NK-92 treated with Interleukin-12 subunit alpha and Interleukin-12 subunit beta, amount 100 ng/mL, for 24 hours (cell line): ENCODE results near the gene BAHCC1.
"Not testable (repeated sequence)": the region's sequence is repeated elsewhere in the genome, so short reads cannot be mapped to it uniquely, and the experiment has no call there.

Experiments used
- DNase-seq: peaks from one replicate; lab custom pipeline; 2025; lab: John Stamatoyannopoulos, UW

The BAHCC1 gene

DNA sequence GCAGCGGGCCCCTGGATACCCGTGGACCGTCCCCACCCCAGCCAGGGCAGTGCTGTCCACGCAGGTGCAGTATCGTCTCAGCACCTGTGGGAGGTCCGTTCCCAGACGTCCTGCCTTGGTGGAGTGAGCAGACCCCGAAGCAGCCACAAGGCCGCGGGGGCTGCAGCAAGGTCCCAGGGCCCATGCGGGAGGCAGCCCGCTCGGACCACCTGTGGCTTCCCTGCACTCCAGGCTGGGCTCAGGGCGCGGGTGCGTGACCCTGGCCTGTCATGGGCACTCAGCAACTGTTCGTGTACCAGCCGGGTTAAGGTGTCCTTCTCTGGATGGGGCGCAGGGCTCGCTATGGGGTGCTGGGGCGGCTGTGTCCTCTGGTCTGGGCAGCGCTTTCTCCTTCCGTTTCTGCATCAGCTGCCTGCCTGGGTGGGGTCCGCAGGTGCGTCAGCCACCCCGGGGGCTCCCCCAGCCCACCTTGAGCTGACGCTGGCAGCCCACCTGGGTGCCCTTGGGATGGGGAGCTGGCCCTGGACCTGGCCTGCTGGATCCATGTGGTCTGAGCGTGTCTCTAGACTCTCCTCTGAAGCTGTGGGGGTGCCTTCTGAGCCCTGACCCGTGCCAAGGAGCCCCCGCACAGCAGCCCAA, 18.4 kb downstream of the BAHCC1 start:
- DNase-seq, result no peak

DNA sequence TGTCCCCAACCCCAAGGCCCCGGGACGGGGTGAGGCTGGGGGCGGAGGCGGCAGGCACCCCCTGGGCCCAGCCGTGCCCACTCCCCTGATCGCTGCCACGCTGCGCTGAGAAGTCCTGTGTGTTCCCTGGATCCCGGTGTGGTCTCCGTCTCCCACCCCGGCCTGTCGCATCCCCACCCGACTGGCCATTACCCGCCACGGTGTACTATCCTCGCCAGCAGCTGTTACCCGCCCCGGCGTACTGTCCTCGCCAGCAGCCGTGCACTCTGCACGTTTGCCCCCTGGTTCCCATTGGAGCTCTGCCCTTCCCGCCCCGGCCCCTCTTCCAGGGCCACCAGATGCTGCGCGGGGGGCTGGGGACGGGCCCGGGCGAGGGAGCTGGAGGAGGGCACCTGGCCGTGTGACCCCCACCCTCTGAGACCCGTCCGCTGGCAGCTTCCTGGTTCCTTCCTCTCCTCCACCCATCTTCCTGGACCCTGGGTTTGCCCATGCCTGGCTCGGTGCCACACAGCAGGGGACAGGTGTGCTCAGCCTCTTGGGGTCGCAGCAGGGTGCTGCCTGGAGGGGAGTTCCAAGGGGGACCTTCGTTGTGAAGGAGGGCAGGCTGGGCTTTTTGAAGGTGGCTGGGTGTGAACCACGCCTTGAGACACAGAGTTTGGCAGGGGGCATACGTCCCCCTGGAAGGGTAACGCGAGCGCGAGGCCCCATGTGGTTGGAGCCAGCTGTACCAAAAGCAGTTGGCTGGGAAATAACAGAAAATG, 19.7 kb downstream of the BAHCC1 start:
- DNase-seq, result no peak

DNA sequence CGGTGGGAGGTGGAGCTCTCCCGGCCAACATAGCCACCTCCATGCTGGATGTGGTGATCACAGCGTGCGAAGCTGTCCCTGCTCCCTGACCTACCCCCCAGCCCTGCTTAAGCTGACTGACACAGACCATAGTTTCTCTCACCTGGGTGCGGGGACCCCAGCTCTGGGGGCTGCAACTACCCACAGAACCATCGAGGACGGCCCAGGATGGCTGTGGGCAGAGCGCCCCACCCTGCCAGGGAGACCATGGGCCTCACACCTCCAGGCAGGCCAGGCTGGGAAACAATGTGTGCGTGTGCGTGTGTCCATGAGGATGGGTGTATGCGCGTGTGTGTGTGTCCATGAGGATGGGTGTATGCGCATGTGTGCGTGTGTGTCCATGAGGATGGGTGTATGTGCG, 20.4 kb downstream of the BAHCC1 start:
- DNase-seq, result no peak

DNA sequence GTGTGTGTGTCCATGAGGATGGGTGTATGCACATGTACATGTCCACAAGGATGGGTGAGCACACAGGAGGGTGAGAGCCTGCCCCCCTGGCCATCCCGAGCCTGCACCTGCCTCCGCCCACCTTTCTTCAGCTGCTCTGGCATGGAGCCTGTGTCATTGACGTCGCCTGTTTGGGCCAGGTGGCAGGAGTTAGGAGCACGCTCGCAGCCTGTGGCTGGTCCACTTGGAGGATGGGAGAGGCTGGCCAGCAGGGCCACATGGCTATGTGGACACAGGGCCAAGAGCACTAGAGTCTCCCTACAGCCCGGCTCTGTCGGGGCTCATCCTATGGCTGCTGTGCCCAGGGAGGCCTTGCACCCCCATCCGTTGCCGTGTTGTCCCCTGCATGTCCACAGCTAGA, 21.4 kb downstream of the BAHCC1 start:
- no peak for DNase-seq

DNA sequence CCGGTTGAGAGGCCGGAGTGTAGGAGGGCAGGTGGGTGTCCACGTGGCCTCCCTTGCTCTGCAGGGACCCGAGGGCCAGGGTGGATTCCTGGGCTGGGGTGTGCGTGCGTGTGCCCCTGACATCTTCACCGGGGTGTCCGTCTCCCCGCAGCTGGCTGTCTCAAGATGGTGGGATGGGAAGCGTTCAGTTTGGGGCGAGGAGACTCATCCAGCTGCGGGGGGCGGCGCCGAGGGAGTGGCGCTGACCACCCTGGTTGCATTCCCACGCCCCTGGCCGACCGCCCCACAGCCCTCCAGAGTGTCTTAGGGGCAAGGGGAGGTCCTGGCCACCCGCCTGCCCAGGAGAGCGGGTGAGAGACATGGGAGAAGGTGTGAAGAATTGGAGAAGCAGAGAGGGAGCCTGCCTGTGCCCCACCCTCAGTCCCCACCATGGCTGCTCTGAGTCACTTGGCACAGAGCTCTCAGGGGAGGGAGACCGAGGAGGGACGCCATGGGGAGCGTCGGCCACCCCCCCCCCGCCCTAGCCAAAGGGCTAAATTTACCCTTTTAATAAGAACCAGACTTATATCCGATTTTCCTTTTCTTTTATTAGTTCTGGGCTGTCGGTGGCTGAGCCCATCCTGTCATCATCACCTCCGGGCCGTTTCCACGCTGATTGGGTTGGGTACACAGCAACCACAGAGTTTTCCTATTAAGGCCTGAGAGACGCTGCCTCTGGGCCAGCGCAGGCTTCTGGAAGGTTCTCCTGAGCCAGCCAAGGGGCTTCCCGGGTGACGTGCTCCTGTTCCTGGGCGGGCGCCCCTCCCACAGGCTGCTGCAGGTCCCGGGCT, 22.0 kb downstream of the BAHCC1 start:
- DNase-seq, result no peak

DNA sequence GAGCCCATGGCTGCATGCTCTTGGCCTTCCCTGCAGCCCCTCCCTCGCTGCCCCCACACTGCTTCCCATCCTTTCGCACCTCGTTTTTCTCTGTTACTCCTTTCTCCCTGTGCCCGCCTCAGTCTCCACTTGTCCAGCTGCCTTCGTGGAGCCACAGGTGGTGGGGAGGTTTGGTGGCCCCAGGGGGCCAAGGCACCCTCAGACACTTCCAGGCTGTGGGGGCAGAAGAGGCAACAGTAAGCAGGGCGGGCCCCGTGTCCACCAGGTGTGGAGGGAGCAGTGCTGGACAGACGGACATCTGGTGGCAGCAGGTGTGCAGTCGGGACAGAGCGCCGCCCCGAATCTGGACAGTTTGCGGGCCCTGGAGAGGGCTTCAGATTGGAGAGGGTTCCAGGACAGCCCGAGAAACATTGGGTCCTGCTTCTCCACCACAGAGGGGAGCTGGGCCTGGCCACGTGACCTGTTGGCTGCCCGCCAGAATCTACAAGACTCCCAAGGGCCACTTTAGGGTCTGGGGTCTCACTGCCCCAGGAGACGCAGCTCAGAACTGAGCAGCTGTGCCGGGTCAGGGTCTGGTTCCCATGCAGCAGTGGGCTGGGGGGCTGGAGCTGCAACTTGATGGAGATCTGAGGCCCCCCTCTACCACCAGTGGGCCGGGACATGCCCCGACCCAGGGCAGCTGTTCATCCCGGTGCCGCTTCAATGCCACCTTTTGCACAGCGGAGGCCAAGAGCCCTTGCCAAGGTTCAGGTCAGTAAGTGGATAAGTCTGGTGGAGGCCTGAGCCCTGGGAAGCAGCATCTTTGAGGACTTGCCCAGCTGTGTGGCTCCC, 22.8 kb downstream of the BAHCC1 start:
- DNase-seq, result no peak

DNA sequence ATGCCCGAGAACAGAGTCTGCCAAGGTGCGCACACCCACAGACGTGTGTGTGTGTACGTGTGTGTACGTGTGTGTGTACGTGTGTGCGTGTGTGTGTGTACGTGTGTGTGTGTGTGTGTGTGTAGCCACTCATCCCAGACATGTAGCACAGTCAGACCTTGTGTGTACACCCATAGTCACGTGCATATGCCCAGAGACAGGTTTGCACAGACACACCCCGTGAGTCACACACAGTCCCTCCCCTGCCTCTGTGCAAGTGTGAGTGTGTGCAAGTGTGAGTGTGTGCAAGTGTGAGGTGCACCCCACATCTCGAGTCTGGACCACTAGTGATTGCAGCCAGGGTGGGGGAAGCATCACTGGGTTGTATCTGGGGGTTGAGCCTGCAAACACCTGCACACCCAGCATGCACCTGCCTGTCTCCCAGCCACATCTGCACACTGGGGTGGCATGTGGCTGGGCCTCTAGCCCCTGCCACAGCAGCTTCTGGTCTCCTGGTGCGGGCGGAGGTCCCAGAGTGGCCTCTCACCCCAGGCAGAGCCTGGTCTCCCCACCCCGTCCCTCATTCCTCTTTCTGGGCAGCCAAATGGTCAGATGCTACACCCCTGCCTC, 23.6 kb downstream of the BAHCC1 start:
- no peak for DNase-seq

DNA sequence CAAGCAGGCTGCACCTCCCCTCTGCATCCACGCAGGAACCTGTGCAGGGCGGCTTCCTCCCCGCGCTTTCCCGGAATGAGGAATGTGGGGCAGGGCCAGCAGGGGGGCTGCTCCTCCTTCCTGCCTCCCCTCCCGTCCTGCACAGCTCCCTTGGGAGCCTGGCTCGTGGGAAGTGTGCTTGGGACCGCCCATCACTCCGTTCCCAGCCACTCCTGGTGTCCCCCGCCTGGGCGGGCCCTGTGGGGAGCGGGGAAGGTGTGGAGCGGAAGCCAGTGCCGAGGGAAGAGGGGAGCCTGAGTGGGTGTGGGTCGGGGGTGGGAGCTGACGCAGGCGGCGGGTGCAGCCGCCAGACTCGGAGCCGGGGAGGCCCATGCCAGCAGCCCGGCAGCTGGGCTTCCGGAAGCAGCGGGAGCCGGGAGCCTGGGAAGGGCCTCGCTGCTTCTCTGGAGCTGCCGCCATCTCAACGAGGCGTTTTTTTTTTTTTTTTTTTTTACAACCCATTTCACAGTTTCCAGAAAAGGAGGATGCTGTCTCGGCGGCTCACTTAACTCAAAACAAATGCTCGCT, 24.1 kb downstream of the BAHCC1 start:
- DNase-seq, result no peak

DNA sequence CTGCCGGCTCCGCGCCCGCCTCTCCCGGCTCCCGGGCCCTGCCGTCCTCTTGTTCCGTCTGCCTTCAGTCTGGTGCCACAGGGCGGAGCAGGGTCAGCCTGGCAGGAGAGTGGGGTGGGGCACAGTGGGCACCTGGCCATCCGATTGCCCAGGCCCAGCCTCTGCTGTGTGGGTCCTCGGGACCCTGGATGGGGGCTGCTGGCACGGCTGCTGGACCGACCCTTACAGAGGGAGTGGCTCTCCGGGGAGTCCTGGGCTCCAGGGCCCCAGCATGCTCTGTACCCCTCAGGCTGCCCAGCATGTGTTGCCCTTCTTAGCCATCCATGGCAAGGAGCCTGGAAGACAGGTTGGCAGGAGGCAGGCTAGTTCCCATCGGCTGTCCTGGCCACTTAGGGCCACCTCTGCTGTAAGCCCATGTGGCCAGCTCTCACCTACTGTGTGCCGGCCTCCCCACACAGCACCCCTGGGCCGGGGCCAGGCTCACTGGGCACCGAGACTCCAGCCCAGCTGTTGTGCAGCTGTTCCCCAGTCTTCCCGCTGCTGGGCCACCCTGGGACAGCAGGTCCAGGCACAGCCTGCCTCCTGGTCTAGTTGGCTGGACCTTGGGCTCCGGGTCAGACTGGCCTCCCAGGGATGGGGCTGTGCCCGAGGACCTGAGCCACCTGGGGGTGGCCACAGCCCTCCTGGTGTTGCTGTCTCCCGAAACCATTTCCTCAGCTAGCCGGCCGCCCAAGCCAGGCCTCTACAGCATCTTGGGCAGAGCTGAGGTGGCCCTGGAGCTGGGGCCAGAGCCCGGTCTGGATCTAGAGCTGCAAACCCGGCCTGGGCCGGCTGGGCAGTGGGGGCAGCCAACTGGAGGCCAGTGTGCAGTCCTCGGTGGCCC, 24.9 kb downstream of the BAHCC1 start:
- DNase-seq, result no peak

DNA sequence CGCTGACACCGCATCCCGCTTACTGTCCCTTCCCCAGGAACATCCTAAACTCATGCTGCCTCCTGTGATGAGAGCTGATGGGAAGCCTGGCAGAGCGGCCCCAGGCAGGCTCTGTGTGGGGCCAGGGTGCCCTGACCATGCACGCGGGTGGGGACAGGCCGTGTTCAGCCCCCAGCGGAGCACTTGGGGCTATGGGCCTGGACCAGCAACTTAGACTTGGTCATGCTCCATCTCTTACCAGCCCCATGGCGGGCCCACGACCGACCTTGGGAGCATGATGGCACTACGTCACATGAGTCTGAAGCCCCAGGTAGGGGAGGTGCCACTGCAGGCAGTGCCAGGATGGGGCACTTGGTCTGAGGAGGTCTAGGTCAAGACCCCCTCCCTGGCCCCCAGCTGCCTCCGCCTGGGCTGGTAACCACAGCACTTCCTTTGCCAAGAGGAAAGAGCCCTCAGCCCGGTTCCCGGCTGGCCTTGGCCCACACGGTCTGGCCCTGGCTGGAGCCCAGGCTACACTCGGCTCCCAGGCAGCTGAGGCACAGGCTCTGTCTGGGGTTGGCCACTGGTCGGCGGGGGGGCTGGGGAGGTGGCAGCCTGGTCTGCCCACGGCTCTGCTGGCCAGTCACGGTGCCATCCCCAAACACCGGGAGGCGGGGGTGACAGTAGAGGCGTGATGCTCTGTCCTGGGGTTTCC, 25.7 kb downstream of the BAHCC1 start:
- no peak for DNase-seq

DNA sequence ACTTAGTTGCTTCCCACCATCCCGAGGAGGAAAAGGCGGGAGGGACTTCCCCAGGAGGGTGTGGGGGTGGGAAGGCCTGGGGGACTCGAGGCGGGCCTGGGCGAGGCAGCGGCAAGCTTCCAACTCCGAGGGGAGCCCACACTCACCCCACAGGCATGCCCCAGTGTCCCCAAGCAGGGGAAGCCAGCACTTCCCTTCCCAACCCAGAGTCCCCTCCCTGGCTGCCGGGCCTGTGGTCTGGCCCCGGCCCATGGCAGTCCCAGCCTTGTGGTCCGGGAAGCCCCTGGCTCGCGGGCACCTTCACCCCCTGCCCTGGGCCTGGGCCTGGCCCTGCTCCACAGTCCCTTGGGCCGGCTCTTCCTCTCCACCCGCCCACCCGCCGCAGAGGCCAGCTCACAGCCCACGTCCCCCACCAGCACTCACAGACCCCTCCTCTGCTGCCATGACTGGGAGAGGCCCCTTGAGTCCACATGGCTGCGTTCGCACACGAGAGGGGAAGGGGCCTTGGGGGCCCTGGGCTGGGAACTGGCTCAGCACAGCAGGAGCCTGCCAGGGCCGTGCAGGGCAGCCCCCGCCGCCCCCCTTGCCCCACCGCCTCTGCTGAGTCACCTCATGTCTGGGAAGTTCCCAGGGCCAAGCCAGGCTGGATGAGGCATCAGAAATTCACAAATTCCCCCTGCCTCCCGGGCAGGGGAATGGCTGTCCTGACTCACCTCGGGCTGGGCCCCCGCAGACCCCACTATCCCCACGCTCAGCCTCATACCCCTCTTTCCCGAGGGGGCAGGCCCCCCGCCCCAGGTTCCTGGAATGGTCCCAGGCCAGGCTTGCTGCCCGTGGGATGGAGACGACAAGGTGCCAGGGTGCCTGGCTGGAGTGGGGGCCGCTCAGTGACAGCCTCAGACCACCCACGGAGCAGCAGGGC, 27.8 kb downstream of the BAHCC1 start:
- DNase-seq, result no peak

DNA sequence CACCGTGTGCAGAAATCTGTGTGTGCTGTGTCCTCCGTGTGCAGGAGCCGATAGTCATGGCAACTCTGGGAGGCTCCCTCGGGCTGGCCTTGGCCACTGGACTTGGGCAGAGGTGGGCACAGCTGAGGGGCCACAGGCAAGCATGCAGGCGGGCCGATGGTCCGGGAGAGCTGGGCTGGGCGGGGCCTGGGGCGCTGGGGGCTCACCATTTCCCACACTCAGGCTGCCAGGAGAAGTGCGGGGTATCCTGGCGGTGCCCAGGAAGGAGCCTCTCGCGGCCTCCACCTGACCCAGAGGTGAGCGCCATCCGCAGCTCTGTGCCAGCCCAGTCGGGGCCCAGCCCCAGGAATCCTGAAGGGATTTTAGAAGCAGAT, 28.4 kb downstream of the BAHCC1 start:
- DNase-seq, result no peak

DNA sequence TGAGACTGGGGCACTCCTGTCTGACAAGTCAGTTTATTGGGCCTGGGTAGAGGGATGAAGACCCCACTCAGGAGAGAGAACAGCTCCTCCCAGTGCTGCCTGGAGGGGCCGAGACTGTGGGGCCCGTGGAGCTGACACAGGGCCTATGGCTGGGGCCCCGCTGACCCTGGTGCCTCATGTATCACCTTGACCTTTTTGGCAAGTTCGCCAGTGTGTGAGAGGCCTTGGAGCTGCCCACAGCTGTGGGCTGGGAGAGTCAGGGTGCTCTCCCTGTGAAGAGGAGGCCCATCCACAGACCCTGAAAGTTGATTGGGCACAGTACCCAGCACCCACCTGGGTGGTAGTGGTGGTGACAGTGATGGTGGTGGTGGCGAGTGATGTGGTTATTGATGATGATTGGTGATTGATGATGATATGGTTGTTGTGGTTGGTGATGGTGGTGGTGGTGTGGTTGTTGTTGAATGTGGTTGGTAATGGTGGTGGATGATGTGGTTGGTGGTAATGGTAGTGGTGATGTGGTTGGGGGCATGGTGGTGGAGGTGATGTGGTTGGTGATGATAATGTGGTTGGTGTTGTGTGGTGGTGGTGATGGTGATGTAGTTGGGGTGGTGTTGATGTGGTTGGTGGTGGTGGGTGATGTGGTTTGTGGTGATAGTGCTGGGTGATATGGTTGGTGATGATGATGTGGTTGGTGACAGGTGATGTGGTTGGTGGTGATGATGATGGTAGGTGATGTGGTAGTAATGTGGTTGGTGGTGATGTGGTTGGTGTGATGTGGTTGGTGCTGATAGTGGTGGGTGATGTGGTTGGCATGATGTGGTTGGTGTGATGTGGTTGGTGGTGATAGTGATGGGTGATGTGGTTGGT, 29.1 kb downstream of the BAHCC1 start:
- no peak for DNase-seq

DNA sequence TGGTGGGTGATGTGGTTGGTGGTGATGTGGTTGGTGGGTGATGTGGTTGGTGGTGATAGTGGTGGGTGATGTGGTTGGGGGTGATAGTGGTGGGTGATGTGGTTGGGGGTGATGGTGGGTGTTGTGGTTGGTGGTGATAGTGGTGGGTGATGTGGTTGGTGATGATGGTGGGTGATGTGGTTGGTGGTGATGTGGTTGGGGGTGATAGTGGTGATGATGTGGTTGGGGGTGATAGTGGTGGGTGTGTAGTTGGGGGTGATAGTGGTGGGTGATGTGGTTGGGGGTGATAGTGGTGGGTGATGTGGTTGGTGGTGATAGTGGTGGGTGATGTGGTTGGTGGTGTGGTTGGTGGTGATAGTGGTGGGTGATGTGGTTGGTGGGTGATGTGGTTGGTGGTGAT, 29.8 kb downstream of the BAHCC1 start:
- not testable (repeated sequence) for DNase-seq

DNA sequence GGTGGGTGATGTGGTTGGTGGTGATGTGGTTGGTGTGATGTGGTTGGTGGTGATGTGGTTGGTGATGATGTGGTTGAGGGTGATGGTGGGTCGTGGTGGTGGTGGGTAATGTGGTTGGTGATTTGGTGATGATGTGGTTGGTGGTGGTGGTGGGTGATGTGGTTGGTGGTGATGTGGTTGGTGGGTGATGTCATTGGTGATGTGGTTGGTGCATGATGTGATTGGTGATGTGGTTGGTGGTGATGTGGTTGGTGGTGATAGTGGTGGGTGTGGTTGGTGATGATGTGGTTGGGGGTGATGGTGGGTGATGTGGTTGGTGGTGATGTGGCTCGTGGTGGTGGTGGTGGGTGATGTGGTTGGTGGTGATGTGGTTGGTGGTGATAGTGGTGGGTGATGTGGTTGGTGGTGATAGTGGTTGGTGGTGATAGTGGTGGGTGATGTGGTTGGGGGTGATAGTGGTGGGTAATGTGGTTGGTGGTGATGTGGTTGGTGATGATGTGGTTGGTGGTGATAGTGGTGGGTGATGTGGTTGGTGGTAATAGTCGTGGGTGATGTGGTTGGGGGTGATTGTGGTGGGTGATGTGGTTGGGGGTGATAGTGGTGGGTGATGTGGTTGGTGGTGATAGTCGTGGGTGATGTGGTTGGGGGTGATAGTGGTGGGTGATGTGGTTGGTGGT, 30.6 kb downstream of the BAHCC1 start:
- DNase-seq, result not testable (repeated sequence)

DNA sequence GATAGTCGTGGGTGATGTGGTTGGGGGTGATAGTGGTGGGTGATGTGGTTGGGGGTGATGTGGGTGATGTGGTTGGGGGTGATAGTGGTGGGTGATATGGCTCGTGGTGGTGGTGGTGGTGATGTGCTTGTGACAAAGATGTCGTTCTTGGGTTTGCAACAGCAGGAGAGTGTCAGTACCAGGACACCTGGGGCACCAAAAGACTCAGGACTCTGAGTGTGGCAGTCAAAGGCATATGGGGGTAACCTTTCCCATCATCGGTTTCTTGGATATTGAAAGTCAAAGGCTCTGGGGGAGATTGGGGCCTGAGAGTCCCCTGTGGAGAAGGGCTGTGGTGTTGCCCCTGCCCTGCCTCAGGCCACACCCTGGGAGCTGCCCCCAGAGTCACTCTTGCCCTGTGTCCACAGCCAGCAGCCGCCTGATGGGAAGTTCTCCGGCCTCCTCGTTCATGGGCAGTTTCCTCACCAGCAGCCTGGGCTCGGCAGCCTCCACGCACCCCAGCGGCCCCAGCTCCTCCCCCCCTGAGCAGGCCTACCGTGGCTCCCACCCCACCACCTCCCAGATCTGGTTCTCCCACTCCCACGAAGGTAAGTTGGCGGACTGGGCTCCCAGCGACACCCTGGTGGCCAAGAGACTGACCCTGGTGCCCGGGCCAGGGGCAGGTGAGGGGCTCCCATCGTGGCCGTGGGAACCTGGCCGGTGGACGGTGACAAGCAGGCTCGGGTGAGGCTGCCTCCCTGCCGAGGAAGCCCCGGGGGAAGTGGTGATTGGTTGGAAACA, 31.3 kb downstream of the BAHCC1 start:
- no peak for DNase-seq
